ENCODE results near the gene FGF12.

DNA sequence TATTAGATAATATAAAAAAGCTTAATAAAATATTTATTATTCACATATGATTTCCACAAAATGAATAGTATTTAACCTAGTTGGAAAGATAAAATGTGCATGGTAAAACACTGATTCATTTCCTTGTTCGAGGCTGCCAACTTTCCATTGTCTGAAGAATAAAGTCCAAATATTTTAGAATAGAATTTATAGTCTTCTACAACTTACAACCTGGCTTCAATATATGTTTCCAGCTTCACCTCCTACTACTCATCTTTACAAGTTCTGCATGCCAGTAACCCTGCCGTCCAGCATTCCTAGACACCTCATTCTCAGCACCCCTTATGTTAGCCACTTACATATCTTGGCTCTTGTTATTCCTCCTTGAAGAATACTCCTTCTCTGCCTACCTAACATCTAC lies 244.5 kb downstream of the FGF12 start:
- TF ChIP-seq, protein P1, sequence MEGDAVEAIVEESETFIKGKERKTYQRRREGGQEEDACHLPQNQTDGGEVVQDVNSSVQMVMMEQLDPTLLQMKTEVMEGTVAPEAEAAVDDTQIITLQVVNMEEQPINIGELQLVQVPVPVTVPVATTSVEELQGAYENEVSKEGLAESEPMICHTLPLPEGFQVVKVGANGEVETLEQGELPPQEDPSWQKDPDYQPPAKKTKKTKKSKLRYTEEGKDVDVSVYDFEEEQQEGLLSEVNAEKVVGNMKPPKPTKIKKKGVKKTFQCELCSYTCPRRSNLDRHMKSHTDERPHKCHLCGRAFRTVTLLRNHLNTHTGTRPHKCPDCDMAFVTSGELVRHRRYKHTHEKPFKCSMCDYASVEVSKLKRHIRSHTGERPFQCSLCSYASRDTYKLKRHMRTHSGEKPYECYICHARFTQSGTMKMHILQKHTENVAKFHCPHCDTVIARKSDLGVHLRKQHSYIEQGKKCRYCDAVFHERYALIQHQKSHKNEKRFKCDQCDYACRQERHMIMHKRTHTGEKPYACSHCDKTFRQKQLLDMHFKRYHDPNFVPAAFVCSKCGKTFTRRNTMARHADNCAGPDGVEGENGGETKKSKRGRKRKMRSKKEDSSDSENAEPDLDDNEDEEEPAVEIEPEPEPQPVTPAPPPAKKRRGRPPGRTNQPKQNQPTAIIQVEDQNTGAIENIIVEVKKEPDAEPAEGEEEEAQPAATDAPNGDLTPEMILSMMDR (IDR thresholded peaks at IDR 0.05) = no peak
- no peak for TF ChIP-seq EZH2 (IDR thresholded peaks at IDR 0.05; ENCODE audit: borderline replicate concordance, insufficient read depth, low read depth, low read length, poor library complexity, severe bottlenecking)
